ENCODE measurements around the gene TROAP. TPM values are rescaled to one million over a fixed set of nuclear protein-coding genes. Genes with fewer than 3 reads are reported as not detected.

TROAP gene
- polyA plus RNA-seq, 3 donors, result 0.05 TPM; not detected in 2

GRCh38 chr12:49366652-49367380 is 43.8 kb downstream of the TROAP start:
- no peaks in the 10 kb centered on the region for H3K36me3 Mint-ChIP-seq
- no peak for TF ChIP-seq CTCF (IDR thresholded peaks at IDR 0.05)
- peaks cover 36% of the 10 kb centered on the region for H3K4me1 Mint-ChIP-seq
- Histone ChIP-seq H3K4me3 (replicated peaks in 1 of 3; ENCODE audit: low read depth in 2 of 3, low read length in 3 of 3) (peak overlapping the region; percentile 80 to 94 (median 93)), H3K4me1 (ENCODE audit: control insufficient read depth in 1 of 2, insufficient read depth in 2 of 2, low read length in 2 of 2) (peaks cover 33 to 39% of the 10 kb centered on the region in 2 donors), H3K9ac (ENCODE audit: insufficient read depth, low read length, poor library complexity, severe bottlenecking) (peak overlapping the region; percentile 92), H3K27ac (ENCODE audit: low read depth in 1 of 2, low read length in 2 of 2) (peak overlapping the region; percentile 72 to 87), H3K27me3 (ENCODE audit: control insufficient read depth in 2 of 2, insufficient read depth in 2 of 2, low read length in 2 of 2) (no peaks in the 10 kb centered on the region), H2AFZ (ENCODE audit: insufficient read depth, low read depth, low read length, poor library complexity, severe bottlenecking) (peak overlapping the region; percentile 98), H3K79me2 (ENCODE audit: insufficient read depth, low read length) (no peaks in the 10 kb centered on the region), H3K9me3 (replicated peaks in 1 of 2; ENCODE audit: control insufficient read depth in 1 of 2, insufficient read depth in 1 of 2, low read length in 2 of 2) (no peaks in the 10 kb centered on the region), H4K20me1 (ENCODE audit: insufficient read depth, low read length) (no peaks in the 10 kb centered on the region), H3K4me2 (replicated peaks; ENCODE audit: extremely low read depth, low read length, poor library complexity, severe bottlenecking) (peak overlapping the region; percentile 91), H3K36me3 (replicated peaks in 1 of 2; ENCODE audit: control insufficient read depth in 1 of 2, insufficient read depth in 2 of 2, low read length in 2 of 2) (no peaks in the 10 kb centered on the region)
- intact Hi-C loops (cut with micrococcal nuclease), result no loop called here
- peak overlapping the region; percentile 96 to 97 for H3K4me3 Mint-ChIP-seq
- DNase-seq, result peak; percentile 69 to 70 (median 69)
- peak overlapping the region; percentile 82 to 96 (median 91) for H3K27ac Mint-ChIP-seq
- no peaks in the 10 kb centered on the region for H3K9me3 Mint-ChIP-seq
- WGBS (ENCODE audit: insufficient coverage), result under 1% methylated on average over 97 of the region's 97 CpGs
- H3K27me3 Mint-ChIP-seq (ENCODE audit: low read depth in 3 of 3), result peaks cover 0 to 2% (median 0%) of the 10 kb centered on the region in 3 donors

DNA sequence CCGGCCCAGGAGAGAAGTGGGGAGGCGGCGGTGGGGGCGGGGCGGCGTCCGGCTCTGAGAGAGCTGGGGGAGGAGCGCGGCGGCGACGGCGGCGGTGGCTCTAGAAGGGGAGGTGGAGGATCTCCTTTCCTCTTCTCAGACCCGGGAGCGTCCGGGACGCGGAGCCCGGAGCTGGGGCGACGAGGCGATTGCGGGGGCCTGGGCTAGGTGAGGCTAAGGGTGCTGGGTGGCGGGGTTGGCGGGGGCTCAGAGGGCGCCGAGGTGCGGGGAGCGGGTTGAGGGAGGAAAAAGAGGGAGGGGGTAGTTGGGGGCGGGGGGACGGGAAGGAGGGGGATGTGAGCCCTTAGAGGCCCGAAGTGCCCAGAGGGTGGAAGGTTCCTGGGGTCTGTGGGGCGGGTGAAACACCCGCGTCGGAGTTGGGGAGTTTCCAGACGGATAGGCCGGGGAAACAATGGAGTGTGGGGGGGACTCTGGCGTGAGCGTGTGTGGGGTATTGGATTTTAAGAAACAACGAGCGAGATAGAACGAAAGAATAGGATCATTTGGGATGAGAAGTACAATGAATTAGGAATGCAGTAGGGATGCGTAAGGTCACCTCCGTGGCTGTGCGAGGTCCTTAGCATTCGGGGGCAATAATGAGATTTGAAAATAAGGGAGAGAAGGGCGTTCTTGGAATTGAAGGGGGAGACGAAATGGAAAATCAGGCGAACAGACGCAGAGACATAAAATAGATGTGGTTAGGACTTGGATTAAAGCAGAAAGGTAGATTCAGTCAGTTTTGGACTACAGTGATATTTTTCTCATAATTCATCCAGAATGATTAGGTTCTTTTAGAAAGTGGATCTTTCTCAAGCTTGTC is 44.6 kb downstream of the TROAP start, which contains the start of gene SPATS2:
SPATS2 (plus strand) TSS at position 82 of the 859 bp plus-strand sequence. CDS start 93,551 bp downstream, outside the sequence.
- no peaks in the 10 kb centered on the region for H4K20me1 ChIP-seq (ENCODE audit: insufficient read depth, low read length)
- Mint-ChIP-seq H3K27me3 (ENCODE audit: low read depth in 3 of 3) (peaks cover 0 to 2% (median 0%) of the 10 kb centered on the region in 3 donors), H3K9me3 (no peaks in the 10 kb centered on the region), H3K27ac (peak within 1 kb of the TSS; percentile 82 to 96 (median 91)), H3K4me3 (peak within 1 kb of the TSS; percentile 96 to 97), H3K36me3 (peaks cover 0 to under 1% of the 10 kb centered on the region in 2 donors), H3K4me1 (peaks cover 36% of the 10 kb centered on the region)
- TF ChIP-seq CTCF (IDR thresholded peaks at IDR 0.05), result no peak
- no peaks in the 10 kb centered on the region for H3K9me3 ChIP-seq (replicated peaks in 1 of 2; ENCODE audit: control insufficient read depth in 1 of 2, insufficient read depth in 1 of 2, low read length in 2 of 2)
- H3K9ac ChIP-seq (ENCODE audit: insufficient read depth, low read length, poor library complexity, severe bottlenecking), result peak within 1 kb of the TSS; percentile 92
- no peaks in the 10 kb centered on the region for H3K36me3 ChIP-seq (replicated peaks in 1 of 2; ENCODE audit: control insufficient read depth in 1 of 2, insufficient read depth in 2 of 2, low read length in 2 of 2)
- DNase-seq, result peak in 1 of 3 donors; percentile 66
- no peaks in the 10 kb centered on the region for H3K79me2 ChIP-seq (ENCODE audit: insufficient read depth, low read length)
- under 1% methylated on average over 32 of the region's 52 CpGs for WGBS (ENCODE audit: insufficient coverage)
- peak within 1 kb of the TSS; percentile 80 to 94 (median 93) for H3K4me3 ChIP-seq (replicated peaks in 1 of 3; ENCODE audit: low read depth in 2 of 3, low read length in 3 of 3)
- H3K27me3 ChIP-seq (ENCODE audit: control insufficient read depth in 2 of 2, insufficient read depth in 2 of 2, low read length in 2 of 2), result no peaks in the 10 kb centered on the region
- peak within 1 kb of the TSS; percentile 91 for H3K4me2 ChIP-seq (replicated peaks; ENCODE audit: extremely low read depth, low read length, poor library complexity, severe bottlenecking)
- peaks cover 33 to 39% of the 10 kb centered on the region in 2 donors for H3K4me1 ChIP-seq (ENCODE audit: control insufficient read depth in 1 of 2, insufficient read depth in 2 of 2, low read length in 2 of 2)
- peak within 1 kb of the TSS; percentile 98 for H2AFZ ChIP-seq (ENCODE audit: insufficient read depth, low read depth, low read length, poor library complexity, severe bottlenecking)
- peak within 1 kb of the TSS; percentile 72 to 87 for H3K27ac ChIP-seq (ENCODE audit: low read depth in 1 of 2, low read length in 2 of 2)
- intact Hi-C loops (cut with micrococcal nuclease), result no loop called here

Measured in CD14-positive monocyte (primary cell).